Measurements from ENCODE around the gene NKTR.

The NKTR gene

GRCh38 chr3:42693530-42693930, 93.0 kb downstream of the NKTR start:
- peaks cover 2% of the 10 kb centered on the region for H3K27me3 Mint-ChIP-seq
- DNase-seq (no peak), ATAC-seq (no peak)
- no peaks in the 10 kb centered on the region for H3K36me3 Mint-ChIP-seq (ENCODE audit: low read depth)
- no peak overlapping the region for H3K27ac Mint-ChIP-seq
- H3K4me1 Mint-ChIP-seq: no peaks in the 10 kb centered on the region
- H3K9me3 Mint-ChIP-seq: no peaks in the 10 kb centered on the region
- no peak overlapping the region for H3K4me3 Mint-ChIP-seq

GRCh38 chr3:42694366-42694765, 93.9 kb downstream of the NKTR start:
- Mint-ChIP-seq H3K4me3 (no peak overlapping the region), H3K27ac (no peak overlapping the region)

DNA sequence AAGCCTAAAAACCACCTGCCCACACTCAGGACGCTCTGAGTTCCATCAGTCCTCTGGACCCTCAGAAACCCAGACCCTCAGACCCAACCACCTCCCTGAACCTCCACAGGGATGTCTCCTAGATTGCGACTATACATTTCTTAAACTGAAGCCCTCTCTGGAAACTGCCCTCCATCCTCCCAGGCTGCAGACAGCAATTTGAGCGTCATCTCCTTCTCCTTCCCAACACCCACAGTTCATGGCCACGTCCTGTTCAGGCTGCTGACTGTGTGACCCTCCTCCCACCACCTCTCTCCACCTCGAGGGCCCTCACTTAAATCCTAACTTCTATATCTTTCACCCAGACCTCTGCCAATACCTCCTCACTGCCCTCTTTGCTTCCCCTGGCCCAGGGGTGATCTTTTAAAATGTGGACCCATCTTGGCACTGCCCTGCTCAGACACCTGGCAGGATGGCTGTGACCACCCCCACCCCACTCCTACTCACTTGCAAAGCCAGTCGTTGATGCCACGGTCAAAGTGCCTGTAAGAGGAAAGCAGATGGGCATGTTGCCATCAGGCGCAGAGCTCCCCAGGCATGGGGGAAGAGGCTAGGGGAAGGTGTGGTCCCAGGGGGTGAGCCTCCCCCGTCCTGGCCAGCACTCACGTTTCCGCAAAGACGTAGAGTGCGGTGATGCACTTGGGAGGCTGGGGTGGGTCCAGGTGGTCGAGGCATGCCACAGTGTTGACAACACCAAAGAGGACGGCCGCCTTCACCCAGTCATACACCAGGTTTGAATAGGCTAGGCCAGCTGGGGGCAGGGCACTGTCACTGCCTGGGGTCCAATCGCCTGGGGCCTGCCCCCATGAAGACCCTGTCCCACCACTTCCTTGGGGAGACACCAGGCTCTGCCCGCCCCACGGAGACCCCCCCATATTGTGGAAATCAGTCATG, 96.1 kb downstream of the NKTR start:
- ATAC-seq: no peak
- no peak overlapping the region for H3K4me3 Mint-ChIP-seq

More at GRCh38 chr3:42694366-42694765, 93.9 kb downstream of the NKTR start:
- Mint-ChIP-seq H3K36me3 (ENCODE audit: low read depth) (no peaks in the 10 kb centered on the region), H3K9me3 (no peaks in the 10 kb centered on the region), H3K4me1 (peaks cover 2% of the 10 kb centered on the region), H3K27me3 (peaks cover 2% of the 10 kb centered on the region)
- DNase-seq (no peak), ATAC-seq (no peak)

GRCh38 chr3:42697289-42698051, 97.0 kb downstream of the NKTR start:
- Mint-ChIP-seq H3K4me3 (no peak overlapping the region), H3K36me3 (ENCODE audit: low read depth) (no peaks in the 10 kb centered on the region), H3K4me1 (peaks cover 2% of the 10 kb centered on the region), H3K27ac (no peak overlapping the region), H3K27me3 (no peaks in the 10 kb centered on the region), H3K9me3 (no peaks in the 10 kb centered on the region)
- no peak for ATAC-seq
- DNase-seq: no peak

More for the DNA sequence above, 96.1 kb downstream of the NKTR start:
- peaks cover 2% of the 10 kb centered on the region for H3K4me1 Mint-ChIP-seq
- H3K9me3 Mint-ChIP-seq: no peaks in the 10 kb centered on the region
- no peak overlapping the region for H3K27ac Mint-ChIP-seq
- no peaks in the 10 kb centered on the region for H3K36me3 Mint-ChIP-seq (ENCODE audit: low read depth)
- no peaks in the 10 kb centered on the region for H3K27me3 Mint-ChIP-seq
- no peak for DNase-seq
